Spleen (tissue), 7 donors: ENCODE measurements around the gene TOR4A.

Source experiments
- CTCF ChIP-seq, 11 experiments: fragments of 200-600 bp in 7 of 11; fragments of 450-650 bp in 4 of 11; sonication (generic) in 4 of 11; IDR thresholded peaks in 8 of 11; conservative IDR thresholded peaks in 3 of 11; 1 replicate in 7 of 11; 2 replicates in 4 of 11; pipeline versions ENCODE4 v1.4.0 to v1.8.0; 2016 to 2021; ENCODE audit warnings: antibody characterized with exemption in 11 of 11, inconsistent platforms in 4 of 11, mild to moderate bottlenecking in 1 of 11
- POLR2A ChIP-seq, 3 donors: fragments of 450-650 bp; IDR thresholded peaks; one replicate each; pipeline ENCODE4 v1.5.1; 2017; ENCODE audit warnings: antibody characterized with exemption in 3 of 3, mild to moderate bottlenecking in 1 of 3
- donor health status: DM: no; HTN: no; CAD: no; lungs with moderate emphysema.
- donor health status: DM: no; HTN: no; CAD: no.
- donor health status: DM: no; HTN: no; CAD: no.

GRCh38 chr9:137317021-137317717 lies 39.6 kb downstream of the TOR4A start:
- no peak for TF ChIP-seq CTCF (IDR thresholded peaks at IDR 0.05 in 8 of 11, conservative IDR thresholded peaks at IDR 0.05 in 3 of 11)
- no peak for TF ChIP-seq POLR2A (IDR thresholded peaks at IDR 0.05)
